Endothelial cell of umbilical vein (primary cell): ENCODE data around the gene SPAG9. TPM values are rescaled to one million over a fixed set of nuclear protein-coding genes. Genes with fewer than 3 reads are reported as not detected.

Experiments used
- BruUV-seq: library from RNA; stranded (reverse); fragments of 400-500 nt; replicated peaks from 2 replicates; lab custom pipeline; 2021; lab: Mats Ljungman, UMichigan
- CTCF ChIA-PET: fragments of 300-600, 350-600 bp; sonication (Branson Sonifier 250); formaldehyde crosslinking; loops from one replicate; lab custom pipeline; 2021; ENCODE audit warnings: antibody characterized with exemption, inconsistent platforms; lab: Charles Lee
- POLR2A ChIA-PET: fragments of 300-600, 350-600 bp; sonication (Branson Sonifier 250); formaldehyde crosslinking; loops from one replicate; lab custom pipeline; 2021; ENCODE audit warnings: antibody characterized with exemption, inconsistent platforms; lab: Charles Lee
- DNase-seq: peaks from one replicate; pipeline ENCODE4 v3.0.0-alpha.2; 2011; ENCODE audit warnings: low read depth, low spot score
- FAIRE-seq: peaks from 2 replicates; lab custom pipeline; 2011; peaks lifted over from hg19 to GRCh38; lab: Jason Lieb, UNC
- H2AFZ ChIP-seq: 2 replicates; pipeline ENCODE4 v1.6.0; 2012; ENCODE audit warnings: low read depth, low read length, control low read depth, inconsistent platforms
- H3K27ac ChIP-seq: 2 replicates; pipeline ENCODE4 v1.5.1; 2011; ENCODE audit warnings: low read depth, mild to moderate bottlenecking, control low read depth, low read length, moderate library complexity; ENCODE audit not compliant: insufficient read depth
- H3K27me3 ChIP-seq, 2 experiments: 2 replicates each; pipeline versions ENCODE4 v1.6.0 to v1.6.1; 2011; ENCODE audit warnings: low read length in 2 of 2, mixed read lengths in 1 of 2; ENCODE audit not compliant: control insufficient read depth in 2 of 2, insufficient read depth in 2 of 2
- H3K36me3 ChIP-seq, 2 experiments: 2 replicates in 1 of 2; 3 replicates in 1 of 2; pipeline ENCODE4 v1.5.1; 2011; ENCODE audit warnings: low read length in 2 of 2, mild to moderate bottlenecking in 1 of 2, moderate library complexity in 1 of 2; ENCODE audit not compliant: control insufficient read depth in 2 of 2, insufficient read depth in 2 of 2; ENCODE audit errors: extremely low read depth in 1 of 2
- H3K4me1 ChIP-seq: 3 replicates; pipeline ENCODE4 v1.5.1; 2011; ENCODE audit warnings: mild to moderate bottlenecking, low read length; ENCODE audit not compliant: control insufficient read depth, insufficient read depth; ENCODE audit errors: extremely low read depth
- H3K4me2 ChIP-seq: 2 replicates; pipeline ENCODE4 v1.6.1; 2011; ENCODE audit warnings: low read length, control low read depth, mixed read lengths; ENCODE audit not compliant: insufficient read depth
- H3K4me3 ChIP-seq, 3 experiments: fragments of 200-600 bp in 1 of 3; sonication (generic), shearing (Covaris generic) in 1 of 3; replicated peaks in 1 of 3; 2 replicates each; pipeline ENCODE4 v1.5.1; 2011 to 2016; ENCODE audit warnings: control low read depth in 3 of 3, low read length in 3 of 3, mild to moderate bottlenecking in 2 of 3, inconsistent platforms in 1 of 3, low read depth in 1 of 3, moderate library complexity in 1 of 3; ENCODE audit not compliant: insufficient read depth in 1 of 3
- H3K79me2 ChIP-seq: 2 replicates; pipeline ENCODE4 v1.6.0; 2012; ENCODE audit warnings: low read length, inconsistent platforms; ENCODE audit not compliant: control insufficient read depth, insufficient read depth
- H3K9ac ChIP-seq: replicated peaks from 2 replicates; pipeline ENCODE3; 2011; ENCODE audit warnings: low read length, control low read depth; ENCODE audit not compliant: insufficient read depth; ENCODE audit errors: extremely low read depth
- H3K9me1 ChIP-seq: replicated peaks from 3 replicates; pipeline ENCODE4 v1.6.0; 2011; ENCODE audit warnings: mild to moderate bottlenecking, low read length; ENCODE audit not compliant: control insufficient read depth, insufficient read depth; ENCODE audit errors: extremely low read depth
- H3K9me3 ChIP-seq: replicated peaks from 2 replicates; pipeline ENCODE4 v1.5.1; 2012; ENCODE audit warnings: low read length, inconsistent platforms; ENCODE audit not compliant: control insufficient read depth, insufficient read depth
- H4K20me1 ChIP-seq: replicated peaks from 2 replicates; pipeline ENCODE3; 2011; ENCODE audit warnings: mild to moderate bottlenecking, low read length; ENCODE audit not compliant: control insufficient read depth, insufficient read depth; ENCODE audit errors: extremely low read depth
- CTCF ChIP-seq, 2 donors: IDR thresholded peaks; 1 replicate in 1 of 2; 2 replicates in 1 of 2; pipeline ENCODE4 v1.5.1; 2011; ENCODE audit warnings: low read length in 2 of 2, mild to moderate bottlenecking in 2 of 2, moderate library complexity in 2 of 2, control low read depth in 1 of 2, inconsistent platforms in 1 of 2, low read depth in 1 of 2; ENCODE audit not compliant: insufficient read depth in 1 of 2; ENCODE audit errors: extremely low read depth in 1 of 2
- FOS ChIP-seq: IDR thresholded peaks from 2 replicates; pipeline ENCODE4 v1.6.1; 2011; ENCODE audit warnings: mild to moderate bottlenecking, low read length, moderate library complexity, borderline replicate concordance; ENCODE audit not compliant: insufficient read depth
- GATA2 ChIP-seq: IDR thresholded peaks from 2 replicates; pipeline ENCODE4 v1.7.0; 2011; ENCODE audit warnings: low read depth, mild to moderate bottlenecking, moderate library complexity, mixed read lengths, low read length; ENCODE audit not compliant: insufficient read length, insufficient read depth
- JUN ChIP-seq: IDR thresholded peaks from 2 replicates; pipeline ENCODE4 v1.6.1; 2011; ENCODE audit warnings: borderline replicate concordance, low read depth; ENCODE audit not compliant: insufficient read length, insufficient read depth
- MAX ChIP-seq: IDR thresholded peaks from 2 replicates; pipeline ENCODE4 v1.6.1; 2011; ENCODE audit not compliant: insufficient read depth, insufficient read length
- MYC ChIP-seq: IDR thresholded peaks from one replicate; pipeline ENCODE4 v1.6.1; 2011; ENCODE audit warnings: mild to moderate bottlenecking, low read depth, low read length
- POLR2A ChIP-seq: IDR thresholded peaks from 2 replicates; pipeline ENCODE4 v1.6.1; 2012; ENCODE audit warnings: low read depth, mild to moderate bottlenecking, control low read depth, low read length
- POLR2AphosphoS5 ChIP-seq: IDR thresholded peaks from 2 replicates; pipeline ENCODE4 v1.6.1; 2012; ENCODE audit warnings: low read depth, mild to moderate bottlenecking, control low read depth, low read length, moderate library complexity; ENCODE audit not compliant: insufficient read depth
- dilution Hi-C: fragments of 300-500 bp; cut with MboI; formaldehyde crosslinking; loops from one replicate; pipeline ENCODE4 v1.15.0; 2019; ENCODE audit warnings: low sequenced_read_pairs; ENCODE audit not compliant: extremely low pct_ligation_motif_present
- intact Hi-C: fragments of 100-400 bp; cut with micrococcal nuclease; formaldehyde crosslinking; loops from one replicate; pipeline ENCODE4 v1.10.0; 2022
- polyA plus RNA-seq, 4 experiments: library from polyadenylated mRNA; depleted of rRNA in 3 of 4; stranded (reverse) in 3 of 4; unstranded in 1 of 4; fragments of >200 nt; gene quantifications; 2 replicates each; pipeline versions ENCODE4 v1.2.1 to v1.2.3, GENCODE V29; 2011 to 2012; ENCODE audit warnings: missing spikeins in 1 of 4
- total RNA-seq: library from RNA; stranded (reverse); gene quantifications from 2 replicates; pipeline ENCODE4 v1.2.3, GENCODE V29; 2021

Gene SPAG9
- total and polyA plus RNA-seq, 2 donors (not counting 3 experiments of a cell fraction or from before 2014, with no cell fraction given) = 16.5 to 75.0 TPM

- ChIA-PET CTCF (interaction anchor here (1.4 kb wide), 1 partner anchor 75 kb away, joined by 3 read pairs; no protein-coding TSS in a partner anchor), POLR2A (interaction anchor here (0.6 to 1.4 kb wide), 2 partner anchors 61 to 145 kb away, joined by 3 to 5 read pairs; partner anchors contain the start of gene TOB1)
- Histone ChIP-seq H3K9ac (no peak overlapping the region), H3K27ac (no peak overlapping the region), H3K36me3 (no peaks in the 10 kb centered on the region), H4K20me1 (no peaks in the 10 kb centered on the region), H3K4me1 (peaks cover 11% of the 10 kb centered on the region), H3K4me2 (no peak overlapping the region), H3K27me3 (no peaks in the 10 kb centered on the region), H3K9me3 (no peaks in the 10 kb centered on the region), H3K79me2 (no peaks in the 10 kb centered on the region), H3K4me3 (no peak overlapping the region), H2AFZ (no peak overlapping the region), H3K9me1 (no peaks in the 10 kb centered on the region)
- BruUV-seq = no TSS peak
- DNase-seq = no peak
- no peak for FAIRE-seq
- dilution Hi-C loops (no loop called here), intact Hi-C loops (no loop called here)
- TF ChIP-seq FOS (no peak), MYC (no peak), GATA2 (no peak), CTCF (IDR thresholded peaks at IDR 0.05; ENCODE audit: extremely low read depth in 1 of 2, insufficient read depth in 1 of 2, low read depth in 1 of 2, low read length in 2 of 2) (no peak), POLR2A (no peak), POLR2AphosphoS5 (no peak), MAX (no peak), JUN (no peak)
Observed at GRCh38 chr17:50927287-50927686, 193.4 kb downstream of the SPAG9 start.
